ENCODE measurements around the gene NAXE. TPM values are rescaled to one million over a fixed set of nuclear protein-coding genes. Genes with fewer than 3 reads are reported as not detected.
"Not testable (repeated sequence)": the region's sequence is repeated elsewhere in the genome, so short reads cannot be mapped to it uniquely, and the experiment has no call there.

NAXE gene
- total RNA-seq, 1 donor from 2014 or later = 124 TPM

DNA sequence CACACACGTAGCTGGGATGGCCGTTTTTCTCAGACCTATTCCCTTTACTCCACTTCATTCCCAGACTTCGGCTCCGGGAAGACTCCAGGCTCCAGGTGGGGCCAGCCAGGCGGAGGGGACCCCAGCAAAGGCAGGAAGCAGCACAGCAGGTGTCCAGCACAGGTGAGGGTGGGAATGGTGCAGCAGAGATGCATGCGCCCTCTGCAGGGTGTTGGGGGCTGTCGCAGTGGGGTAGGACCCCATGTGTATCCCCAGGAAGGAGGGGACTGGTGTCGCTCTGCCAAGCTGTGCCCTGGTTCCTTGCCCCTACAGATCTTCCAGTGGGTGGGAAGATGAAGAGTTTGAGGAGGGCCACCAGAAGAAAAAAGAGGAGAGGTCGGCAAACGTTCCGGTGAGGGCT lies 6.8 kb upstream of the NAXE start:
- TF ChIP-seq, protein P1, sequence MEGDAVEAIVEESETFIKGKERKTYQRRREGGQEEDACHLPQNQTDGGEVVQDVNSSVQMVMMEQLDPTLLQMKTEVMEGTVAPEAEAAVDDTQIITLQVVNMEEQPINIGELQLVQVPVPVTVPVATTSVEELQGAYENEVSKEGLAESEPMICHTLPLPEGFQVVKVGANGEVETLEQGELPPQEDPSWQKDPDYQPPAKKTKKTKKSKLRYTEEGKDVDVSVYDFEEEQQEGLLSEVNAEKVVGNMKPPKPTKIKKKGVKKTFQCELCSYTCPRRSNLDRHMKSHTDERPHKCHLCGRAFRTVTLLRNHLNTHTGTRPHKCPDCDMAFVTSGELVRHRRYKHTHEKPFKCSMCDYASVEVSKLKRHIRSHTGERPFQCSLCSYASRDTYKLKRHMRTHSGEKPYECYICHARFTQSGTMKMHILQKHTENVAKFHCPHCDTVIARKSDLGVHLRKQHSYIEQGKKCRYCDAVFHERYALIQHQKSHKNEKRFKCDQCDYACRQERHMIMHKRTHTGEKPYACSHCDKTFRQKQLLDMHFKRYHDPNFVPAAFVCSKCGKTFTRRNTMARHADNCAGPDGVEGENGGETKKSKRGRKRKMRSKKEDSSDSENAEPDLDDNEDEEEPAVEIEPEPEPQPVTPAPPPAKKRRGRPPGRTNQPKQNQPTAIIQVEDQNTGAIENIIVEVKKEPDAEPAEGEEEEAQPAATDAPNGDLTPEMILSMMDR (conservative IDR thresholded peaks at IDR 0.05; ENCODE audit: low read depth, low read length) = peak; percentile 28
- H3K4me3 ChIP-seq (ENCODE audit: low read depth, low read length) = no peak overlapping the region
- no peak for DNase-seq (ENCODE audit: low read depth)

DNA sequence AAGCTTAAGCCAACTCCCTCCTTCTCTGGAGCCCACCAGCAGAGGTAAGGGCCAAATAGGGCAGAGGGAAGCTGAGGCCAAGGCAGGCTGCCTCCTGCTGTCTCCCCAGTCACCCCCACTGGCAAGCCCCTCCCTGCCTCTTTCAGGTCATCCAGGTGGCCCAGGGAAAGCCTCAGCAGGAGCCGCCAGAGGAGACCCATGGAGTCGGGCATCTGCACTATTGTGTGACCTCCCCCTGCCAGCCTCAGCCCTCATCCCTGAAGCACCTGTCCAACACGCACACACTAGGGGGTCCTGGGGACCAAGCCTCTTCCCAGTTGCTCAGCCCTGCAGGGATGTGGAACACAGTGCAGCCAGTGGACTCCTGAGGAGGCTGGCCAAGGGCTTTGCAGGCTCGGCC lies 5.3 kb upstream of the NAXE start:
- DNase-seq (ENCODE audit: low read depth) = no peak
- TF ChIP-seq, protein P1 (conservative IDR thresholded peaks at IDR 0.05; ENCODE audit: low read depth, low read length) = no peak
- no peak overlapping the region for H3K4me3 ChIP-seq (ENCODE audit: low read depth, low read length)

DNA sequence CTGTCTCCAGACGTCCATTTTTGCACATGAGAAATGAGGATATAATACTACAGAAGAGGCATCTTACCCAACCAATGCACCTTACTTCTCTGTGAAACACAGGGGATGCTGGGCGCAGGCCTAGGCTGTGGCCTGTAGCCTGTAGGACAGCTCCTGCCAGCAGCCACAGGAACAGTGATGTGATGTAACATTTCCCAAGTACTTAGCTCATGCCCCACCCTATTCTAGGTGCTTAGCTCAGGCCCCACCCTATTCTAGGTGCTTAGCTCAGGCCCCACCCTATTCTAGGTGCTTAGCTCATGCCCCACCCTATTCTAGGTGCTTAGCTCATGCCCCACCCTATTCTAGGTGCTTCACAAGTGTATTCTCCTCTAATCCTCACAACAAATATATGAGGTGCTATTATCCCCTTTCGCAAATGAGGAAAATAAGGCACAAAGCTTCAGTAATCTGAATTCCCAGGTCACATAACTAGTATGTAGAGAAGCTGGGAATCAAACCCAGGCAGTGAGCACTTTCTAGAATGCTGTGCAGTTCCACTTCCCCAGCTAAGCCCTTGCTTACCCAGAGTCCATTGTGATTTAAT lies 4.6 kb upstream of the NAXE start:
- no peak for DNase-seq (ENCODE audit: low read depth)
- TF ChIP-seq, protein P1 (conservative IDR thresholded peaks at IDR 0.05; ENCODE audit: low read depth, low read length) = no peak
- H3K4me3 ChIP-seq (ENCODE audit: low read depth, low read length) = no peak overlapping the region

DNA sequence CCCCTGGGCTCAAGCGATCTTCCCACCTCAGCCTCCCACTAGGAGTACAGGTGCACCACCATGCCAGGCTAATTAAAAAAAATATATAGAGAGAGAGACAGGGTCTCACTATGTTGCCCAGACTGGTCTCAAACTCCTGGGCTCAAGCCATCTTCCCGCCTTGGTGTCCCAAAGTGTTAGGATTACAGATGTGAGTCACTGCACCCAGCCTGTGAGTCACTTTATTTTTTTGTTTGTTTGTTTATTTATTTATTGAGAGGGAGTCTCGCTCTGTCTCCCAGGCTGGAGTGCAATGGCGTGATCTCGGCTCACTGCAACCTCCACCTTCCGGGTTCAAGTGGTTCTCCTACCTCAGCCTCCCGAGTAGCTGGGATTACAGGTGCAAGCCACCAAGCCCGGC lies 3.6 kb upstream of the NAXE start:
- DNase-seq (ENCODE audit: low read depth); H3K4me3 ChIP-seq (ENCODE audit: low read depth, low read length): not testable (repeated sequence)

DNA sequence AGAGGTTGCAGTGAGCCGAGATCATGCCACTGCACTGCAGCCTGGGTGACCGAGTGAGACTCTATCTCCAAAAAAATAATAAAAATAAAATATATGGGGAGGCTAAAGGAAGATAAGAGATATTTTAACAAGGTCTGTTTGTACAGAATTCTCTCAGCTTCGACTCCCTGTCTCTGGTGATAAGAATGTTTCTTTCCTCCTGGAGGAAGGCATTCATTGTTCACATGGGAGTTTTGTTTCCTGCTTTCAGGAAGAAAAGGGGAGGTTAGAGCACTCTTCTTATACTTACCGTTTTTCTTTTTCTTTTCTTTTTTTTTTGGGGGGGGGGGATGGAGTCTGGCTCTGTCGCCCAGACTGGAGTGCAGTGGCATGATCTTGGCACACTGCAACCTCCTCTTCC lies 2.0 kb upstream of the NAXE start:
- no peak for DNase-seq (ENCODE audit: low read depth)
- H3K4me3 ChIP-seq (ENCODE audit: low read depth, low read length) = no peak overlapping the region
- TF ChIP-seq, protein P1 (conservative IDR thresholded peaks at IDR 0.05; ENCODE audit: low read depth, low read length) = no peak

DNA sequence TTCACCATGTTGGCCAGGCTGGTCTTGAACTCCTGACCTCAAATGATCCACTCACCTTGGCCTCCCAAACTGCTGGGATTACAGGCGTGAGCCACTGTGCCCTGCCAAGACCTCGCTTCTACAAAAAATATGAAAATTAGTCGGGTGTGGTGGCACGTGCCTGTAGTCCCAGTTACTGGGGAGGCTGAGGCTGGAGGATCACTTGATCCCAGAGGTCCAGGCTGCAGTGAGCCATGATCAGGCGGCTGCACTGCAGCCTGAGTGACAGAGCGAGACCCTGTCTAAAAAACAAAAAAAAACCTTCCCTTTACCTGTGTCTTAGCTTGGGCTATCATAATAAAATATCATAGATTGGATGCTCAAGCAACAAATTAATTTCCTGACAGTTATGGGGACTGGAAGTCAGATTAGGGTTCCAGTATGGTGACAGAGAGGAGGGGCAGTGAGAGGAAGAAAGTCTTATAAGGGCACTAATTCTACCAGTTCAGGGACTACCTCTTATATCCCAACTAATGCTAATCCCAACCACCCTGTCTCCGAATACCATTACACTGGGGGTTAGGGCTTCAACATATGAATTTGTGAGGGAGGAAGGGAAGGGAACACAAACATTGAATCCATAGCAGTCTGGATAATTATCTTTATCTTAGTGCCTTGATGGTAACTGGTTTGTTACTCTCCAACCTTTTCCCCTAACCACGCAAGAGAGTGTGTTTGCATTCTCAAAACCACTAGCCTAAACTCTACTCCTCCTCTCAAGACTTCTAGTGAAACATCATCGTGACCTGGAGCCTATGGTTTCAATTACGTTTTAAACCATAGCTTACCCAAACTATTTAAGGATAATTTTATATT lies 1.0 kb upstream of the NAXE start:
- peak overlapping the region; percentile 80 for H3K4me3 ChIP-seq (ENCODE audit: low read depth, low read length)
- no peak for DNase-seq (ENCODE audit: low read depth)
- TF ChIP-seq, protein P1 (conservative IDR thresholded peaks at IDR 0.05; ENCODE audit: low read depth, low read length) = no peak

DNA sequence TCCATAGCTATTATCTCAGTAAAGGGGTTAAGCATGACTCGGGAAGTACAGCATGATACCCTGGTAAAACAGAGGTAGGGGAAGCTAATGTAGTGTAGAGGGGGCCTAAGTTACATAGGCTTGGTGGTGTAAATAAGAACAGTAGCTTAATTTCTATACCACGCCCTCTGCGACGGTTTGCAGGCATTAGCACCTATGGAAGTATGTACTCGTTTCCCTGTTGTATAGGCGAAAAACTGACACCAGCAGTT lies 470 bp upstream of the NAXE start:
- TF ChIP-seq, protein P1 (conservative IDR thresholded peaks at IDR 0.05; ENCODE audit: low read depth, low read length) = no peak
- DNase-seq (ENCODE audit: low read depth) = no peak
- H3K4me3 ChIP-seq (ENCODE audit: low read depth, low read length) = peak overlapping the region; percentile 80
